OCI-LY1 (cell line): ENCODE results near the gene ZNF728.
"Not testable (repeated sequence)": the region's sequence is repeated elsewhere in the genome, so short reads cannot be mapped to it uniquely, and the experiment has no call there.

Source experiments
- H2AFZ ChIP-seq: fragments of 200-600 bp; sonication (generic), shearing (Covaris generic); 2 replicates; pipeline ENCODE4 v1.6.0; 2014; ENCODE audit warnings: antibody characterized with exemption, mild to moderate bottlenecking, low read length
- H3F3A ChIP-seq: fragments of 200-600 bp; sonication (generic), shearing (Covaris generic); 2 replicates; pipeline ENCODE4 v1.6.0; 2014; ENCODE audit warnings: mild to moderate bottlenecking, antibody characterized with exemption, low read length, moderate library complexity; ENCODE audit not compliant: insufficient read depth
- H3K27ac ChIP-seq: fragments of 200-600 bp; sonication (generic); 2 replicates; pipeline ENCODE4 v1.5.1; 2014; ENCODE audit warnings: low read length, mixed run types, mild to moderate bottlenecking, low read depth; ENCODE audit not compliant: poor library complexity, severe bottlenecking
- H3K27me3 ChIP-seq: fragments of 200-600 bp; sonication (generic); 2 replicates; pipeline ENCODE4 v1.6.0; 2014; ENCODE audit warnings: antibody characterized with exemption, mild to moderate bottlenecking, low read length, moderate library complexity; ENCODE audit not compliant: insufficient read depth
- H3K36me3 ChIP-seq: fragments of 200-600 bp; sonication (generic); 2 replicates; pipeline ENCODE4 v1.6.1; 2014; ENCODE audit warnings: mild to moderate bottlenecking, antibody characterized with exemption, low read length, moderate library complexity, mixed read lengths; ENCODE audit not compliant: insufficient read depth
- H3K4me1 ChIP-seq: fragments of 200-600 bp; sonication (generic); 2 replicates; pipeline ENCODE4 v1.5.1; 2014; ENCODE audit warnings: mild to moderate bottlenecking, low read length, moderate library complexity; ENCODE audit not compliant: insufficient read depth, severe bottlenecking
- H3K4me2 ChIP-seq: fragments of 200-600 bp; sonication (generic), shearing (Covaris generic); 2 replicates; pipeline ENCODE4 v1.6.1; 2014; ENCODE audit warnings: low read length
- H3K4me3 ChIP-seq: fragments of 200-600 bp; sonication (generic); 2 replicates; pipeline ENCODE4 v1.5.1; 2014; ENCODE audit warnings: low read length, low read depth, mild to moderate bottlenecking, mixed read lengths; ENCODE audit not compliant: poor library complexity, severe bottlenecking
- H3K79me2 ChIP-seq: fragments of 200-600 bp; shearing (Covaris generic); 2 replicates; pipeline ENCODE4 v1.6.1; 2016; ENCODE audit warnings: mixed run types, low read length, mixed read lengths; ENCODE audit not compliant: insufficient read depth
- H3K9ac ChIP-seq: fragments of 200-600 bp; sonication (generic), shearing (Covaris generic); 2 replicates; pipeline ENCODE4 v1.6.1; 2014; ENCODE audit warnings: mild to moderate bottlenecking, low read length, mixed read lengths
- H3K9me2 ChIP-seq: fragments of 200-600 bp; sonication (generic), shearing (Covaris generic); 2 replicates; pipeline ENCODE4 v1.6.1; 2014; ENCODE audit warnings: low read depth, mild to moderate bottlenecking, low read length, mixed read lengths
- H3K9me3 ChIP-seq: fragments of 200-600 bp; shearing (Covaris generic); 2 replicates; pipeline ENCODE4 v1.6.1; 2014; ENCODE audit warnings: low read length, mixed read lengths
- H4K20me1 ChIP-seq: fragments of 200-600 bp; sonication (generic), shearing (Covaris generic); 2 replicates; pipeline ENCODE4 v1.6.0; 2016; ENCODE audit warnings: mild to moderate bottlenecking, low read length; ENCODE audit not compliant: insufficient read depth
- CTCF ChIP-seq: fragments of 200-600 bp; sonication (generic), shearing (Covaris generic); IDR thresholded peaks from 2 replicates; pipeline ENCODE4 v1.5.1; 2017; ENCODE audit warnings: mild to moderate bottlenecking, antibody characterized with exemption, low read length, moderate library complexity, mixed read lengths
- EZH2 ChIP-seq: fragments of 200-600 bp; sonication (generic), shearing (Covaris generic); IDR thresholded peaks from 2 replicates; pipeline ENCODE4 v1.8.0; 2017; ENCODE audit warnings: borderline replicate concordance, mixed run types, mild to moderate bottlenecking, antibody characterized with exemption, low read length, moderate library complexity, mixed read lengths

The ZNF728 gene

GRCh38 chr19:22976248-22976647, 26.7 kb downstream of the ZNF728 start:
- TF ChIP-seq CTCF (no peak), EZH2 (no peak)
- no peaks in the 10 kb centered on the region for H3K9me2 ChIP-seq
- no peak overlapping the region for H2AFZ ChIP-seq
- no peak overlapping the region for H3K27ac ChIP-seq
- H3K79me2 ChIP-seq = no peaks in the 10 kb centered on the region
- no peak overlapping the region for H3K4me2 ChIP-seq
- peaks cover 20% of the 10 kb centered on the region for H3K9me3 ChIP-seq
- H4K20me1 ChIP-seq = no peaks in the 10 kb centered on the region
- H3K4me1 ChIP-seq = no peaks in the 10 kb centered on the region
- no peak overlapping the region for H3K9ac ChIP-seq
- no peaks in the 10 kb centered on the region for H3F3A ChIP-seq
- H3K4me3 ChIP-seq = no peak overlapping the region
- no peaks in the 10 kb centered on the region for H3K36me3 ChIP-seq
- H3K27me3 ChIP-seq = no peaks in the 10 kb centered on the region

GRCh38 chr19:22975546-22976136, 27.3 kb downstream of the ZNF728 start:
- H3K36me3 ChIP-seq, H3K4me3 ChIP-seq, H4K20me1 ChIP-seq, H3K27me3 ChIP-seq, H3K4me1 ChIP-seq, H3K4me2 ChIP-seq, H3K9ac ChIP-seq, H3K9me2 ChIP-seq, H3K27ac ChIP-seq, H3F3A ChIP-seq, H2AFZ ChIP-seq, H3K79me2 ChIP-seq: not testable (repeated sequence)
- H3K9me3 ChIP-seq = peaks cover 22% of the 10 kb centered on the region

GRCh38 chr19:22945560-22945959, 57.4 kb downstream of the ZNF728 start:
- Histone ChIP-seq H3K9me2 (no peaks in the 10 kb centered on the region), H3K27me3 (no peaks in the 10 kb centered on the region), H3K9me3 (peaks cover 11% of the 10 kb centered on the region; the same call in 1 of the 2 replicates), H3K9ac (no peak overlapping the region), H3K4me1 (no peaks in the 10 kb centered on the region), H3K4me3 (no peak overlapping the region), H3K36me3 (no peaks in the 10 kb centered on the region), H3K4me2 (no peak overlapping the region), H3K79me2 (no peaks in the 10 kb centered on the region), H3K27ac (no peak overlapping the region), H2AFZ (no peak overlapping the region), H3F3A (no peaks in the 10 kb centered on the region), H4K20me1 (no peaks in the 10 kb centered on the region)
- TF ChIP-seq EZH2 = no peak
- TF ChIP-seq CTCF = no peak

GRCh38 chr19:22935151-22935550, 67.8 kb downstream of the ZNF728 start:
- Histone ChIP-seq H2AFZ (no peak overlapping the region), H3K9ac (no peak overlapping the region), H3F3A (no peaks in the 10 kb centered on the region), H3K4me3 (no peak overlapping the region), H3K36me3 (no peaks in the 10 kb centered on the region), H3K4me1 (no peaks in the 10 kb centered on the region), H3K79me2 (no peaks in the 10 kb centered on the region), H3K9me3 (no peaks in the 10 kb centered on the region), H3K9me2 (no peaks in the 10 kb centered on the region), H3K4me2 (no peak overlapping the region), H3K27me3 (no peaks in the 10 kb centered on the region), H3K27ac (no peak overlapping the region), H4K20me1 (no peaks in the 10 kb centered on the region)
- TF ChIP-seq CTCF = no peak

- H3F3A ChIP-seq, H3K79me2 ChIP-seq, H2AFZ ChIP-seq, H3K27me3 ChIP-seq, H3K4me3 ChIP-seq, H3K27ac ChIP-seq, H3K9me2 ChIP-seq, H3K4me2 ChIP-seq, H3K9ac ChIP-seq, H3K36me3 ChIP-seq, H3K4me1 ChIP-seq, H4K20me1 ChIP-seq, H3K9me3 ChIP-seq: not testable (repeated sequence)
These were observed 75.4 kb downstream of the ZNF728 start for GRCh38 chr19:22927576-22927975.

GRCh38 chr19:22925181-22925580, 77.8 kb downstream of the ZNF728 start:
- not testable (repeated sequence) for H3K27ac ChIP-seq, H3K79me2 ChIP-seq, H3K4me3 ChIP-seq, H3K36me3 ChIP-seq, H3F3A ChIP-seq, H3K4me1 ChIP-seq, H3K9ac ChIP-seq, H3K9me2 ChIP-seq, H2AFZ ChIP-seq, H3K27me3 ChIP-seq, H3K4me2 ChIP-seq, H3K9me3 ChIP-seq, H4K20me1 ChIP-seq
